ENCODE data around the gene AQP10.

Gene AQP10

DNA sequence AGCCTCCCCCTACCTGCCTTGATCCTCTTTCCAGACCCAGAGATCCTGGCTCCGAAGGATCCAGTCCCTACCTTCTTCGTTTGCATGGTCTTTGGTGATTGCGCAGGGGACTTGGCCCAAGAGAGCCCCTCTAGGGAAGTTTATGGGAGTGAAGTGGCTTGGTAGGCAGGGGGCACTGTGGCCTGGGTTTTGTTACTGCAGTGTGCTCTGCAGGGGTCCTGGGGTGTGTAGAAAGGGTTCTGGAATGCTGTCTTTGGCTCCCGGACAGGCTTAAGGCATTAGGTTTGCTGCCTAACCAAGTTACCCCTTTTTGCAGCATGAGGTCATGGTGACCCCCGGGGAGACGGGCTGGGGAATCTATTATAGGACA, 8.2 kb downstream of the AQP10 start:
- TF ChIP-seq TEAD4 (IDR thresholded peaks at IDR 0.05) (no peak), RAD21 (IDR thresholded peaks at IDR 0.05; ENCODE audit: low read depth) (peak; percentile 54)

GRCh38 chr1:154329551-154330131, 8.7 kb downstream of the AQP10 start:
- TF ChIP-seq EGR1 (IDR thresholded peaks at IDR 0.05) (no peak), TEAD4 (IDR thresholded peaks at IDR 0.05) (no peak), YY1 (IDR thresholded peaks at IDR 0.05; ENCODE audit: low read depth) (no peak), EP300 (IDR thresholded peaks at IDR 0.05; ENCODE audit: borderline replicate concordance) (no peak), CREB1 (IDR thresholded peaks at IDR 0.05; ENCODE audit: low read depth) (no peak), NFIC (IDR thresholded peaks at IDR 0.05) (no peak)

DNA sequence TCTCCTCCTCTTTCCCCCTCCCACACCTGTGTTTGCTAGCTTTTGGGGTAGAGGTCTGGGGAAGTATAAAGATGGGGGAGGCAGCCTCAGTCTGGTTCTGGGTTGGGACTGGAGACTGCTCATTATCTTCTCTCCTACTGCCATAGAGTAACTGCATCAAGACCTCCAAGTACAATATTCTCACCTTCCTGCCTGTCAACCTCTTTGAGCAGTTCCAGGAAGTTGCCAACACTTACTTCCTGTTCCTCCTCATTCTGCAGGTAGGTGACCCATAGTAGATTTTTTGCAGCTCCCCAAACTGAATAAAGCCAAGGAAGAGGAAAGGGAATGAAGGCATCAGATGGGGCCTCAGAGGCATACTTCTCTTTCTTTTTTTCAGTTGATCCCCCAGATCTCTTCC, 9.8 kb downstream of the AQP10 start:
- TF ChIP-seq EP300 (IDR thresholded peaks at IDR 0.05; ENCODE audit: borderline replicate concordance) (no peak), YY1 (IDR thresholded peaks at IDR 0.05; ENCODE audit: low read depth) (no peak), NFIC (IDR thresholded peaks at IDR 0.05) (no peak), CREB1 (IDR thresholded peaks at IDR 0.05; ENCODE audit: low read depth) (no peak), ZBTB7A (IDR thresholded peaks at IDR 0.05; ENCODE audit: low read depth) (no peak), CEBPB (IDR thresholded peaks at IDR 0.05) (no peak), EGR1 (IDR thresholded peaks at IDR 0.05) (no peak), TCF12 (IDR thresholded peaks at IDR 0.05; ENCODE audit: low read depth) (no peak), RAD21 (IDR thresholded peaks at IDR 0.05; ENCODE audit: low read depth) (no peak), FOXM1 (IDR thresholded peaks at IDR 0.05; ENCODE audit: borderline replicate concordance, low read depth) (no peak)
- TF ChIP-seq, protein P1, sequence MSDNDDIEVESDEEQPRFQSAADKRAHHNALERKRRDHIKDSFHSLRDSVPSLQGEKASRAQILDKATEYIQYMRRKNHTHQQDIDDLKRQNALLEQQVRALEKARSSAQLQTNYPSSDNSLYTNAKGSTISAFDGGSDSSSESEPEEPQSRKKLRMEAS (IDR thresholded peaks at IDR 0.05), result no peak
- TF ChIP-seq, protein P2, sequence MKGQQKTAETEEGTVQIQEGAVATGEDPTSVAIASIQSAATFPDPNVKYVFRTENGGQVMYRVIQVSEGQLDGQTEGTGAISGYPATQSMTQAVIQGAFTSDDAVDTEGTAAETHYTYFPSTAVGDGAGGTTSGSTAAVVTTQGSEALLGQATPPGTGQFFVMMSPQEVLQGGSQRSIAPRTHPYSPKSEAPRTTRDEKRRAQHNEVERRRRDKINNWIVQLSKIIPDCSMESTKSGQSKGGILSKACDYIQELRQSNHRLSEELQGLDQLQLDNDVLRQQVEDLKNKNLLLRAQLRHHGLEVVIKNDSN (IDR thresholded peaks at IDR 0.05), result no peak

GRCh38 chr1:154334079-154335024, 13.5 kb downstream of the AQP10 start:
- no peak for TF ChIP-seq TEAD4 (IDR thresholded peaks at IDR 0.05)
- TF ChIP-seq EGR1 (IDR thresholded peaks at IDR 0.05), result no peak
- no peak for TF ChIP-seq RAD21 (IDR thresholded peaks at IDR 0.05; ENCODE audit: low read depth)
- TF ChIP-seq TCF12 (IDR thresholded peaks at IDR 0.05; ENCODE audit: low read depth), result no peak
- TF ChIP-seq, protein P1 (IDR thresholded peaks at IDR 0.05), result no peak
- TF ChIP-seq REST (IDR thresholded peaks at IDR 0.05; ENCODE audit: low read depth), result no peak
- TF ChIP-seq FOXM1 (IDR thresholded peaks at IDR 0.05; ENCODE audit: borderline replicate concordance, low read depth), result no peak
- no peak for TF ChIP-seq CEBPB (IDR thresholded peaks at IDR 0.05)
- TF ChIP-seq EP300 (IDR thresholded peaks at IDR 0.05; ENCODE audit: borderline replicate concordance), result no peak
- no peak for TF ChIP-seq ZBTB7A (IDR thresholded peaks at IDR 0.05; ENCODE audit: low read depth)
- TF ChIP-seq, protein P2 (IDR thresholded peaks at IDR 0.05), result no peak
- TF ChIP-seq CREB1 (IDR thresholded peaks at IDR 0.05; ENCODE audit: low read depth), result no peak
- TF ChIP-seq TAF1 (IDR thresholded peaks at IDR 0.05; ENCODE audit: low read depth), result no peak
- no peak for TF ChIP-seq YY1 (IDR thresholded peaks at IDR 0.05; ENCODE audit: low read depth)
- TF ChIP-seq NFIC (IDR thresholded peaks at IDR 0.05), result no peak

DNA sequence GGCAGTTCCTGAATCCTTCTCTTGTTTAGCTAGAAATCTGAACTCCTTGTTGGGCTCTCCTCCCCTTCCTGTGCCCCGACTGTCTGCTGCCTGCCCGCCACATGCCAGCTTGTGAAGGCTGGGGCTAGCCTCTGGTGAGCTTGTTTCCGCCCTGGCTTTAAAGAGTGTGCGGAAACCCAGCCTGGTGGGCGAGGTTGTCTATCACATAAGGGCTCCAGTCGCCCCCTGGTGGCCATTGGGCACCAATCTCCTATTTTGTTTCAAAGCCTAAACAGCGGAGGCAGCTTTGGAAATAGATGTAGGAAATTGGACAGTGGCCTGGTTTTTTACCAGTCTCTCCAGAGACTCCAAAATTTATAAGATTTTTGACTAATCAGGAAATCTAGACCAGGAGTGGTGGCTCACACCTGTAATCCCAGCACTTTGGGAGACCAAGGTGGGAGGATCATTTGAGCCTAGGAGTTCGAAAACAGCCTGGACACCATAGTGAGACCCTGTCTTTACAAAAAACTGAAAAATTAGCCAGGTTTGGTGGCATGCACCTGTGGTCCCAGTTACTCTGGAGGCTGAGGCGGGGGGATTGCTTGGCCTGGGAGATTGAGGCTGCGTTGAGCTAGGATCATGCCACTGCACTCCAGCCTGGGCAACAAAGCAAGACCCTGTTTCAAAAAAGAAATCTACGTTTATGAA, 14.3 kb downstream of the AQP10 start:
- no peak for TF ChIP-seq NFIC (IDR thresholded peaks at IDR 0.05)
- TF ChIP-seq TAF1 (IDR thresholded peaks at IDR 0.05; ENCODE audit: low read depth), result no peak
- no peak for TF ChIP-seq EP300 (IDR thresholded peaks at IDR 0.05; ENCODE audit: borderline replicate concordance)
- TF ChIP-seq, protein P1 (IDR thresholded peaks at IDR 0.05), result 0 out of 2 replicates have a peak, but pooled peaks have one; percentile 21
- no peak; the same call in 1 of the 2 replicates for TF ChIP-seq EGR1 (IDR thresholded peaks at IDR 0.05)
- peak; percentile 82 for TF ChIP-seq RAD21 (IDR thresholded peaks at IDR 0.05; ENCODE audit: low read depth)
- no peak for TF ChIP-seq CEBPB (IDR thresholded peaks at IDR 0.05)
- no peak for TF ChIP-seq TCF12 (IDR thresholded peaks at IDR 0.05; ENCODE audit: low read depth)
- no peak for TF ChIP-seq REST (IDR thresholded peaks at IDR 0.05; ENCODE audit: low read depth)
- no peak for TF ChIP-seq YY1 (IDR thresholded peaks at IDR 0.05; ENCODE audit: low read depth)
- TF ChIP-seq FOXM1 (IDR thresholded peaks at IDR 0.05; ENCODE audit: borderline replicate concordance, low read depth), result no peak
- no peak for TF ChIP-seq ZBTB7A (IDR thresholded peaks at IDR 0.05; ENCODE audit: low read depth)
- no peak for TF ChIP-seq CREB1 (IDR thresholded peaks at IDR 0.05; ENCODE audit: low read depth)
- TF ChIP-seq TEAD4 (IDR thresholded peaks at IDR 0.05), result no peak

All from Ishikawa (cell line).